Amniotic stem cell (primary cell): Measurements from ENCODE around the gene CBLN4.

ENCODE experiments used
- DNase-seq: peaks from one replicate; lab custom pipeline; 2025; lab: John Stamatoyannopoulos, UW

The CBLN4 gene

GRCh38 chr20:56005389-56005715 is at the start of gene CBLN4:
Gene CBLN4 (minus strand): TSS chr20:56005519. CDS start chr20:56004171, 1,348 bp downstream.
- no peak for DNase-seq

- no peak for DNase-seq
Measured at GRCh38 chr20:56043227-56043626, 37.9 kb upstream of the CBLN4 start.

GRCh38 chr20:56032251-56032650 is 26.9 kb upstream of the CBLN4 start:
- DNase-seq, result no peak

- no peak for DNase-seq
Measured at GRCh38 chr20:56018716-56019115, 13.4 kb upstream of the CBLN4 start.

DNA sequence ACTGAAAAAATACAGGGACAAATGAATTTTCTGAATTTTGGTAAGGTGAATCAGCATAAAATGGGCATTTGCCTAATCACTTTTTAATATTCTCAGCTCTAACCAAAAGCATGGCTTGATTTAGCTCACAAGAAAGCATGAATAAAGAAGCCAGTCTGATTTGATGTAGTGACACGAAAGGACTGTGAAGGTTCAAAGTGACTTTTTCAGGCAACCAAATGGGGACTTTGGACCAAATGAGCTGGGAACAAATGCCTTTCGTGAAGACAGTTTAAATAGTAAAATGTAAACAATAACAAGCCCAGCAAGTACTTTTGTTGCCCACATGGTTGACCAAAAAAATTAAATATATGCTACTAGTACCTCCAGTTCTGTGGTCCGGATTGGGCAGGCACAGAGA is 12.9 kb upstream of the CBLN4 start:
- no peak for DNase-seq

- DNase-seq, result no peak
Measured at GRCh38 chr20:56017560-56017959, 12.2 kb upstream of the CBLN4 start.

DNA sequence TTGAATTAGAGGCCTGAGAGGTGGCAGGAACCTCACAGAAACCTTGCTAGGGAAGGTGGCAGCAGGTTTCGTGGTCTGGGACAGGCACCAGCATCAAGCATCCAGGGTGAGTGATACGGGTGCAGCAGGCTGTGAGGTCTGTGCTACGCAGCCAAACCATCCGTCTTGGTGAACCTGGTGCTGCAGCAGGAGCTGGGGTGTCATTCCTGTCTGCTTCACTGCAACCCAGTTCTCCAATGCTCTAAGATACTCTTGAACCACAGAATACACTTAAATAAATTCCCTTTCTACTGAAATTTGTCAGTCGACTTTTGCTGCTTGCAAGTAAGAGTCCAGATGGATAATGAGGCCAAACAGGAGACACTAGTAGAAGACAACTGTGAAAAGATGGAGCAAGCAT is 9.7 kb upstream of the CBLN4 start:
- DNase-seq, result no peak

DNA sequence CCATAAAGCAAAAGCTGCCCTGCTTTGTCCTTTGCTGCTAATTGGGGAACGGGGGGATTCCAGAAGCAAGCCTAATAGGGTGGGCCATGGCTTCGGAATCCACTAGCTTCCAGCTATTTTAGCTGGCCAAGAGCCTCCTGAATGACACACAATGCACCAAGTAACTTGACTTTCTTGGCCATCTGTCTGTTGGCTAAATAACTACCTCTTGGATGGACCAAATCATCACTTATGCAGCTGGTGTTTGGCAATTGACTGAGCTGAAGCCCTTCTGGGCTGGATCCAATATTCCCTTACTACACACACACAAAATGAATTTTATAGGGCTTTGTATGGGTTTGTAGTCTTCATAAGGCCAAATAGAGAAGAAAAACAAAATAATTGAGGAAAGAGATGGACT is 8.8 kb upstream of the CBLN4 start:
- DNase-seq, result no peak

- DNase-seq, result no peak
Measured at GRCh38 chr20:56004611-56005388, 519 bp downstream of the CBLN4 start.

DNA sequence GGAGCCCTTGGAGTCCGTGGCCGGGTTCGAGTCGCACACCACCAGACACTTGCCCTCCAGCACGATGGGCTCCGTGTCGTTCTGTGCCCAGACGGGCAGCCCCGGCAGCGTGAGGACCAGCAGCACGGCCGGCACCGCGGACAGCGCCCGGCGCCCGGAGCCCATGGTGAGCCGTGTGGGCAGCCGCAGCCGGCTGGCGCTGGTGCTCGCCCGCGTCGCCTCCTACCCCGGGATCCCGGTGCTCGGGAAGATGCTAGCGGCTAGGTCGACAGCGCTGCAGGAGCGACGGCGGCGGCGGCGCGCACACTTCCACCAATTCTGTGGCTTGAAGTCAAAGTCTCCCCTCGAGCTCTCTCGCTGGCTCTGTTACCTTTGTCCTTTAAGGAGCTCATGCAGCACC is 1.3 kb downstream of the CBLN4 start:
- DNase-seq, result no peak

GRCh38 chr20:56002908-56003800 is 2.2 kb downstream of the CBLN4 start:
- no peak for DNase-seq

DNA sequence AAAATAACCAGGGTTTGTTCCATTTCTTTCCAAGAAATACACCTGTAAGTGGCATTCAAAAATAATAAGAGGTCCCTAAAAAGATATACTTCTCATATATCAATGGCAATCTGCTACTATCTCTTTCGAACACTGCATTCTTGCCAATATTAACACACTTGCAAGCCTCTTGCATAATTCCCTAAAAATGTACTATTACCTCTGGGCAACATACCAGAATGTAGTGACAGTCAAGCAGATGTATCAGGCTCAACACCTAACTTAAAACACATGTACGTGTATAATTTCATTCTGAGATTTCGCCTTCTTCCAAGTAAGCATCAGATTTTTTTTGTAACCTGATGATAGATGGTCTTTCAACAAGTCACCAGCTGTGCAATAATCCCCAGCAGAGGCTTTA is 3.4 kb downstream of the CBLN4 start:
- no peak for DNase-seq

GRCh38 chr20:56001106-56001785 is 4.1 kb downstream of the CBLN4 start:
- DNase-seq, result no peak

GRCh38 chr20:55978550-55978949 is 26.8 kb downstream of the CBLN4 start:
- no peak for DNase-seq

- DNase-seq, result no peak
Measured at GRCh38 chr20:55977690-55978459, 27.4 kb downstream of the CBLN4 start.

DNA sequence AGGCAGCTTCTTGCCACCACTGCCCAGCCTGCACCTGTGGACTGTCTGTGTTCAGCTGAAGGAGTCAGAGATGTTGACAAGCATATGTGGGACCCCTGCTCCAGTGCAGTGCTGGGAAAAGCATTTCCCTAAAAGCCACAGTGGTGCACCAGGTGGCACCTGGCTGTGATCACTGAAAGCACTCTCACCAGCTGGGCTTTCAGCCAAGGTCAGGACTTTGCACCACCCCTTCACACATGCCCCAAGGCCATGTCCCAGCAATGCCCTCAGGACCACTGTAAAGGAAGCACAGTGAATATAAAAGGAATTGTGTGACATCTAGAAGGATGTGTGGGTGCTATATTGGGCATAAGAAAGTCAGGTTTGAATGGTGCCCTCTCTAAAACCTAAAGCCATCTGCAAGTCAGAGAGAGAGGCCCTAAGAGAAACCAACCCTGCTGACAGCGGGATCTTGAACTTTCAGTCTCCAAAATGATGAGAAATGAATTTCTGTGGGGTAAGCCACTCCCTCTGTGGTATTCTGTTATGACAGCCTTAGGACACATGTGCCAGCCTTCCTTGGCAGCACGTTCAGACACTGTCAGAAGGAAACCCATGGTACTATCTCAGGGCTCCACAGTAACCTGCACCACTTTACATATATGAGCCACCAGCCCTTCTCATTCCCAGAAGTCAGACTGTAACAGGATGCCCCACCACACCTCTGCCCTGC is 30.7 kb downstream of the CBLN4 start:
- no peak for DNase-seq

DNA sequence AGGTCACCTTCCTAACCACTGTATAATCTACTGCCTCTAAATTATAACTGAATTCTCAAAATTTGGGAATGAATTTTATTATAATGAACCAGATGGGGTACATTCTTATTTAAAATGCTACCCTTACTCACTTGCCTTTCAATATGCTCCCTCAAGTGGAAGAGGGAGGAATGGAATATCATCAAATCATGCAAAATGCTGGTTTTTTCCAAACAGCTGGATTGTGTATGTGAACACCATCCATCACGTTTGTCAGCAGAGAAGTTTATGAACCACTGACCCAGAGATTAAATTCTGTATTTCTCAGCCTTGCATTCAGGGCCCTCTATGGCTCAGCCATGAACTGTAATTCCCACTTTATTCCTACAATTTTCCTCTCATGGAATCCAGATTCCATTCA is 40.5 kb downstream of the CBLN4 start:
- DNase-seq, result no peak

DNA sequence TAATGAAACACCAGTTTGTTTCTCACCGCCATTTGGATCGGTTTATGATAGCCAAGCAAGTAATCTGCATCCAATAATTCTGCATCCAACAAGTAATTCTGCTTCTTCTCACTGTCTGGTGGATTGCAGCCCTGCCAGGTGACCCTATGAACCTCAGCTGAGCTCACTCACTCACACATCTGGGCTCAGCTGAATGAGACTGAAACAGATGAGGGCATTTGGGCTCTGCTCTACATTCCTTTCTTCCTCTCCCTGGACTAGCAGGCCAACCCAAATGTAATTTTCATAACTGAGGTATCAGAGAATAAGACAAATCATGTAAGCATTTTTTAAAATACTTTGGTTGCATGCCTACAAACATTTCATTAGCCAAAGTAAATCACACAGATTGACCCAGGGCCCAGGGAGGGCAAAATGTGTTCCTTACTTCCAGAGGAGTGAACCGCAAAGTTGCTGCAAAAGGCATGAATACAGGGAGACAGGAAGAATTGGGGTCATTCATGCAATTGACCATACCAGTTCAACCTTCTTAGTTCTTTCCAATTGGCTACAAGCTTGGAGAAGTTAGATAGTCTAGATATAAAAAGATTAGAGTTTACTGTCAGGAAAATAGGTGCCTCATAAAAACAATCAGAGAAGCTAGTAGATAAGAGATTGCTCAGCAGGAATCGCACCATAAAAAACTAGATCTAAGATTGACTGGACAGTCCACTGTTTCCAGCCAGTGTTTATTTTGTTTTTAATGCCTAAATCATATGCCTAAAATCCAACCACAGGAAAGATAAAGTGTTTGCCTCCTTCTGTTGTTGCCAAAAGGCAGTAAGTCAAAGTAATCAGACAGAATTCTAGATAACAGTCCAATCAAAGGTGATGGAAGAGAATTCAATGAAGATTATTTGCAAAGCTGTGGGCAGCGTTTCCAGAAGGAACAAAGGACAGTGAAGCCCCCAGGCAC is 43.7 kb downstream of the CBLN4 start:
- DNase-seq, result no peak

GRCh38 chr20:55953201-55953600 is 52.1 kb downstream of the CBLN4 start:
- no peak for DNase-seq

GRCh38 chr20:55947701-55948100 is 57.6 kb downstream of the CBLN4 start:
- DNase-seq, result no peak
